GM23338 (cell line): ENCODE results near the gene TRAF4. TPM values are rescaled to one million over a fixed set of nuclear protein-coding genes. Genes with fewer than 3 reads are reported as not detected.
"Not testable (repeated sequence)": the region's sequence is repeated elsewhere in the genome, so short reads cannot be mapped to it uniquely, and the experiment has no call there.

ENCODE experiments used
- ATAC-seq: fragments of 200-7000 bp; cut with Tn5 transposase; 3 replicates; pipeline ENCODE4 v1.9.1; 2020
- DNase-seq: peaks from one replicate; pipeline ENCODE4 v3.0.0-alpha.2; 2015; ENCODE audit warnings: low spot score
- H2AFZ ChIP-seq: fragments of 200-600 bp; sonication (generic); 2 replicates; pipeline ENCODE4 v1.8.0; 2016; ENCODE audit warnings: antibody characterized with exemption, mild to moderate bottlenecking, moderate library complexity
- H3F3A ChIP-seq: fragments of 200-600 bp; sonication (generic); replicated peaks from 2 replicates; pipeline ENCODE4 v1.8.0; 2017; ENCODE audit warnings: antibody characterized with exemption, mixed run types, low read depth
- H3K27ac ChIP-seq: fragments of 200-600 bp; sonication (generic); 2 replicates; pipeline ENCODE4 v1.6.1; 2016; ENCODE audit warnings: low read depth
- H3K27me3 ChIP-seq: fragments of 200-600 bp; sonication (generic); 2 replicates; pipeline ENCODE4 v1.8.0; 2016; ENCODE audit warnings: mild to moderate bottlenecking, mixed run types, moderate library complexity; ENCODE audit not compliant: insufficient read depth
- H3K36me3 ChIP-seq: fragments of 200-600 bp; sonication (generic); 2 replicates; pipeline ENCODE4 v1.8.0; 2016; ENCODE audit warnings: mild to moderate bottlenecking; ENCODE audit not compliant: insufficient read depth
- H3K4me1 ChIP-seq: fragments of 200-600 bp; sonication (generic); 2 replicates; pipeline ENCODE4 v1.8.0; 2016; ENCODE audit warnings: mild to moderate bottlenecking, moderate library complexity; ENCODE audit not compliant: insufficient read depth
- H3K4me2 ChIP-seq: fragments of 200-600 bp; sonication (generic); 2 replicates; pipeline ENCODE4 v1.7.1; 2017; ENCODE audit warnings: mixed run types
- H3K4me3 ChIP-seq: fragments of 200-600 bp; sonication (generic); 2 replicates; pipeline ENCODE4 v1.6.1; 2016; ENCODE audit warnings: mixed run types
- H3K79me2 ChIP-seq: fragments of 200-600 bp; sonication (generic); replicated peaks from 2 replicates; pipeline ENCODE4 v1.8.0; 2017; ENCODE audit warnings: mild to moderate bottlenecking; ENCODE audit not compliant: insufficient read depth
- H3K9me2 ChIP-seq: fragments of 200-600 bp; sonication (generic); 2 replicates; pipeline ENCODE4 v1.8.0; 2017; ENCODE audit not compliant: insufficient read depth
- H4K20me1 ChIP-seq: fragments of 200-600 bp; sonication (generic); replicated peaks from 2 replicates; pipeline ENCODE4 v1.8.0; 2017; ENCODE audit warnings: mild to moderate bottlenecking; ENCODE audit not compliant: insufficient read depth
- H3K27ac Mint-ChIP-seq: 2 replicates; pipeline ENCODE4 v1.8.0; 2020; ENCODE audit warnings: inconsistent platforms, mild to moderate bottlenecking, moderate library complexity, mixed read lengths
- H3K27me3 Mint-ChIP-seq: 3 replicates; pipeline ENCODE4 v1.8.0; 2022; ENCODE audit warnings: low read depth, mild to moderate bottlenecking, moderate library complexity, mixed read lengths, inconsistent platforms; ENCODE audit not compliant: insufficient read depth, poor library complexity
- H3K36me3 Mint-ChIP-seq: 3 replicates; pipeline ENCODE4 v1.8.0; 2021; ENCODE audit warnings: low read depth, mild to moderate bottlenecking, inconsistent platforms, moderate library complexity, mixed read lengths
- H3K4me1 Mint-ChIP-seq: 3 replicates; pipeline ENCODE4 v1.8.0; 2020; ENCODE audit warnings: mild to moderate bottlenecking, inconsistent platforms, mixed read lengths
- H3K4me3 Mint-ChIP-seq: 3 replicates; pipeline ENCODE4 v1.8.0; 2021; ENCODE audit warnings: moderate library complexity, mild to moderate bottlenecking, inconsistent platforms, mixed read lengths
- H3K9me3 Mint-ChIP-seq: 3 replicates; pipeline ENCODE4 v1.8.0; 2020; ENCODE audit warnings: moderate library complexity, mild to moderate bottlenecking, inconsistent platforms, mixed read lengths
- CREB1 ChIP-seq: fragments of 250-450 bp; sonication (Bioruptor Pico); IDR thresholded peaks from 2 replicates; pipeline ENCODE4 v1.5.0; 2020; ENCODE audit warnings: low read depth, mild to moderate bottlenecking, moderate library complexity
- CTCF ChIP-seq, 2 experiments: fragments of 200-600 bp in 1 of 2; sonication (generic) in 1 of 2; conservative IDR thresholded peaks; 2 replicates each; pipeline versions ENCODE4 v1.5.1 to v1.6.1; 2016 to 2017; ENCODE audit warnings: antibody characterized with exemption in 2 of 2, low read depth in 2 of 2, mild to moderate bottlenecking in 2 of 2, moderate library complexity in 1 of 2
- ETS1 ChIP-seq: IDR thresholded peaks from 2 replicates; pipeline ENCODE4 v1.6.1; 2016; ENCODE audit warnings: antibody characterized with exemption
- EZH2 ChIP-seq: fragments of 200-600 bp; sonication (generic); IDR thresholded peaks from one replicate; pipeline ENCODE4 v1.8.0; 2017; ENCODE audit warnings: antibody characterized with exemption, mild to moderate bottlenecking, low read depth; ENCODE audit not compliant: unreplicated experiment
- EZH2phosphoT487 ChIP-seq: fragments of 200-600 bp; sonication (generic); IDR thresholded peaks from one replicate; pipeline ENCODE4 v1.8.1; 2018; ENCODE audit warnings: antibody characterized with exemption; ENCODE audit not compliant: unreplicated experiment
- JUNB ChIP-seq: IDR thresholded peaks from one replicate; pipeline ENCODE4 v1.6.1; 2016; ENCODE audit warnings: antibody characterized with exemption; ENCODE audit not compliant: unreplicated experiment
- NANOG ChIP-seq: IDR thresholded peaks from 2 replicates; pipeline ENCODE4 v1.6.1; 2016; ENCODE audit warnings: antibody characterized with exemption, borderline replicate concordance
- POLR2AphosphoS5 ChIP-seq: IDR thresholded peaks from 2 replicates; pipeline ENCODE4 v1.6.1; 2016; ENCODE audit warnings: antibody characterized with exemption, low read depth
- STAT1 ChIP-seq: IDR thresholded peaks from one replicate; pipeline ENCODE4 v1.6.1; 2016; ENCODE audit warnings: antibody characterized with exemption; ENCODE audit not compliant: unreplicated experiment
- ZNF331 ChIP-seq: fragments of 250-450 bp; sonication (Bioruptor Pico); IDR thresholded peaks from 2 replicates; pipeline ENCODE4 v1.5.0; 2020; ENCODE audit warnings: low read depth, mild to moderate bottlenecking, moderate library complexity
- polyA plus RNA-seq: library from polyadenylated mRNA; unstranded; fragments of >200 nt; fragmentation: Nextera tagmentation; extraction: Ambion mirVana; gene quantifications from 2 replicates; pipeline ENCODE4 v1.2.1, GENCODE V29; 2016
- total RNA-seq: library from RNA; depleted of rRNA; stranded (reverse); fragments of >200 nt; shearing (Covaris generic); gene quantifications from 2 replicates; pipeline ENCODE4 v1.2.3, GENCODE V29; 2014

Gene TRAF4
- total and polyA plus RNA-seq, 2 experiments from 2014 or later: 63.5 to 152 TPM

GRCh38 chr17:28720247-28720996, 23.4 kb upstream of the TRAF4 start:
- Histone ChIP-seq H3K79me2 (peaks cover 55% of the 10 kb centered on the region), H2AFZ (no peak overlapping the region), H4K20me1 (peaks cover 33% of the 10 kb centered on the region), H3K4me3 (peak overlapping the region; percentile 98), H3K27me3 (no peaks in the 10 kb centered on the region), H3K27ac (peak overlapping the region; percentile 56), H3K4me2 (peak overlapping the region; percentile 98), H3K4me1 (peaks cover 47% of the 10 kb centered on the region), H3F3A (peaks cover 59% of the 10 kb centered on the region), H3K9me2 (no peaks in the 10 kb centered on the region), H3K36me3 (peaks cover 39% of the 10 kb centered on the region)
- TF ChIP-seq EZH2phosphoT487 (no peak), EZH2 (no peak), STAT1 (no peak), CREB1 (CRISPR knock-in tag) (0 out of 2 replicates have a peak, but pooled peaks have one; percentile 5), CTCF (conservative IDR thresholded peaks at IDR 0.05; ENCODE audit: low read depth in 2 of 2) (0 out of 4 replicates have a peak, but pooled peaks of 1 of the 2 experiments have one; percentile 35), POLR2AphosphoS5 (no peak; the same call in 1 of the 2 replicates), JUNB (no peak), ETS1 (no peak), NANOG (no peak), ZNF331 (CRISPR knock-in tag) (no peak)
- H3K36me3 Mint-ChIP-seq: peaks cover 68% of the 10 kb centered on the region
- no peak for ATAC-seq
- peaks cover 62% of the 10 kb centered on the region for H3K4me1 Mint-ChIP-seq
- peak overlapping the region; percentile 100 for H3K4me3 Mint-ChIP-seq
- H3K27ac Mint-ChIP-seq: peak overlapping the region; percentile 100
- peaks cover 5% of the 10 kb centered on the region for H3K9me3 Mint-ChIP-seq
- no peak for DNase-seq
- peaks cover 35% of the 10 kb centered on the region for H3K27me3 Mint-ChIP-seq

- not testable (repeated sequence) for DNase-seq, ATAC-seq, H3K9me2 ChIP-seq, H2AFZ ChIP-seq, H3K27me3 ChIP-seq, H3K9me3 Mint-ChIP-seq
- peaks cover 39% of the 10 kb centered on the region for H3K36me3 ChIP-seq
- peaks cover 33% of the 10 kb centered on the region for H4K20me1 ChIP-seq
- H3K79me2 ChIP-seq: peaks cover 50% of the 10 kb centered on the region
- H3K4me2 ChIP-seq: peak overlapping the region; percentile 98
- peak overlapping the region; percentile 98 for H3K4me3 ChIP-seq
- Mint-ChIP-seq H3K36me3 (peaks cover 63% of the 10 kb centered on the region), H3K27ac (peak overlapping the region; percentile 100), H3K4me3 (peak overlapping the region; percentile 100), H3K27me3 (peaks cover 39% of the 10 kb centered on the region), H3K4me1 (peaks cover 56% of the 10 kb centered on the region)
- peaks cover 46% of the 10 kb centered on the region for H3K4me1 ChIP-seq
- peak overlapping the region; percentile 56 for H3K27ac ChIP-seq
- H3F3A ChIP-seq: peaks cover 57% of the 10 kb centered on the region
Observed at GRCh38 chr17:28720997-28721329, 22.8 kb upstream of the TRAF4 start.
